ENCODE measurements around the gene TMEM201.

TMEM201 gene

DNA sequence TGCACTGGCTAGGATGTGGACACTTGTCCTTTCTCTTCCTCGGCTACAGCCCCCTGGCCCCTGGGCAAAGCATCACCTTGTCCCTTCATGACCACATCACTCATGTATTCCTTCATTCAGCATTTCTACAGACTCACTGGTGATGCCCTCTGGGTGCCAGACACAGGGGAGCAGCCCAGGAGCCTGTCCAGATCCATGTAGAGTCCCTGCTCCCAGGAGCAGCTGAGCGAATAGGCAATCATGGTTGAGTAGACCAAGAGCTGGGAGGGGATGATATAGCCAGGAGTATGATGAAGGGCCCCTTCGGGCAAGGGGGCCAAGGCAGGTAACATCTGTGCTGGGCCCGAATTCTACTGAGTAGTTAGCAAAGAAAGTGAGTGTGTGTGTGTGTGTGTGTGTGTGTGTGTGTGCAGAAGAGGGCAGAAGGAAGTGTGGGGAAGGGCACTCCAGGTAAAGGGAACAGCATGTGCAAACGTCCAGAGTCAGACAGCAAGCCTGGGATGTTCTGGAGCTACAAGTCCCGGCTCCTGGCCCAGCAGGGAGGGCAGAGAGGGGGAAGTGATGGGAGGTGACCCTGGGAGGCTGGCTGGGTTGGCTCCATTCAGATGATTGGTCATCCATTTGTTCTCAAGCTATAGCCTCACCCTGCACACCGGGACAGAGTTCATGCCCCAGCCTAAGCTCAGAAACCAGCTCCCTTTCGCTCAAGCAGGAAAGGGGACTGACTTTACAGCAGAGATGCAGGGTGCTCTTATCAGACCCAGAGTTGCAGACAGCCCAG lies 41.8 kb downstream of the TMEM201 start:
- DNase-seq = no peak
- TF ChIP-seq GATA1 (IDR thresholded peaks at IDR 0.05; ENCODE audit: low read depth, low read length) = no peak
- no peak for TF ChIP-seq POLR2A (IDR thresholded peaks at IDR 0.05; ENCODE audit: low read length)

DNA sequence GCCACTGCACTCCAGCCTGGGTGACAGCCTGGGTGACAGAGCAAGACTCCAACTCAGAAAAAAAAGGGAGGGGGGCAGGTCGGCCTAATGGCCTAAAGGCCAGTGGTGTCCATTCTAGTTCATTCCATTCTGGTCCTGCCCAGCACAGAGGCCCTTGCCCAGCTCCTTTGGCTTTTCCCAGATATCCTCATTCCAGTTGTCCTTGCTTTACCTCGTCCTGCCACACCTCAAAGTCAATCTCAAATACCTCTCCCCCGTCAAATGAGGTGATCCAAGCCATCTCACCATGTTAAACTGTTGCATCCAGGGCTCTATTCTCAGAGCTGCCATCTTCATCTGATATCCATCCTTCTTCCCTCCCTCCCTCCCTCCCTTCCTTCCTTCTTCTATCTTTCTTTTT lies 42.9 kb downstream of the TMEM201 start:
- TF ChIP-seq GATA1 (IDR thresholded peaks at IDR 0.05; ENCODE audit: low read depth, low read length) (no peak), POLR2A (IDR thresholded peaks at IDR 0.05; ENCODE audit: low read length) (no peak)
- DNase-seq = no peak

DNA sequence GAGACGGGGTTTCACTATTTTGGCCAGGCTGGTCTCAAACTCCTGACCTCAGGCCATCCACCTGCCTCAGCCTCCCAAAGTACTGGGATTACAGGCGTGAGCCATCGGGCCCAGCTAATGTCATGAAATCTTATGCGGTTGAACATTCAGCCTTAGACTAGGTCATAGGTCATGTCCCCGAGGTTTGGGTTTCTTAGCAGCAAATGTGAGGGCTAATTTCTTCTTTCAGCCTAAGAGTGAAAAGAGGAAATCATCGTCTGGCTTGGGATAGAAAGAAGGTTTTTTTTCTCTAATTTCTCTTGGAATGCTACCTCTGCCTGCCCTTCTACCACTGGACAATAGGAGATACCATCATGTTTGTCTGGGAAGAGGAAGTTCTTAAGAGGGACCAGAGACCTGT lies 44.8 kb downstream of the TMEM201 start:
- DNase-seq = no peak
- TF ChIP-seq POLR2A (IDR thresholded peaks at IDR 0.05; ENCODE audit: low read length) (no peak), GATA1 (IDR thresholded peaks at IDR 0.05; ENCODE audit: low read depth, low read length) (no peak)

DNA sequence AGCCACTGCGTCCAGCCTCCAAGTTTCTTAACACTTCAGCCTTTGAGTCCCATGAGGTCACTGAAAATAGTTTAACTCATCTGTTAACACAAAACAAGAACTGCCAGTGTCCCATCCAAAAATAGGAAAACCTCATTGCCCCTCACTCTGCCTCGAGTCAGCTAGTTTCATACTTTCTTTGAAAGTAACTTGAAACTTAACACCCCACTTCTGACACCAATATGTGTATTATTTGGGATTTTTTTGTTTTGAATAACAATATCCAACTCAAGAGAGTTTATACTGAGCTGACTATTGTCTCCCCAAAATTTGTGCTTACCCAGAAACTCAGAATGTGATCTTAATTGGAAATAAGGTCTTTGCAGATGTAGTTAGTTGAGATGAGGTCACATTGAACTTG lies 45.9 kb downstream of the TMEM201 start:
- no peak for DNase-seq
- TF ChIP-seq GATA1 (IDR thresholded peaks at IDR 0.05; ENCODE audit: low read depth, low read length) = no peak
- no peak for TF ChIP-seq POLR2A (IDR thresholded peaks at IDR 0.05; ENCODE audit: low read length)

DNA sequence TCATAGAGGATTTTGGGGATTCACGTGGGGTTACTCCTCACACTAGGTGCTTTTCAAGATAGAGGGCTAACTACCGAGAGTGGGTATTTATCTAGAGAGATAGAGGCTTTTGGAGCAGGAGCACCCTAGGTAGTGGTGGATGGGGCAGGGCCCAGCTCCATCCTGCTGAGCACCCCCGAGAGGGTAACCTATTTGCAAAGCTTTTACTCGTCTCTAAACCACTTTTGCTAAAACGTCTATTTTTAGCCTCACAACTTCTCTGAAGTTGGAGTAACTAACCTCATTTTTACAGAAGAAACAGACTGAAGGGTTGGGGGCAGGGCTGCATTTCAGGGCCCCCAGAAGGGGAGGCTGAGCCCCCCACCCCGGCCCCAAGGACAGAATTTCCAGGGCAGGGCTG lies 50.5 kb downstream of the TMEM201 start:
- TF ChIP-seq POLR2A (IDR thresholded peaks at IDR 0.05; ENCODE audit: low read length) (no peak), GATA1 (IDR thresholded peaks at IDR 0.05; ENCODE audit: low read depth, low read length) (no peak)
- DNase-seq = no peak

DNA sequence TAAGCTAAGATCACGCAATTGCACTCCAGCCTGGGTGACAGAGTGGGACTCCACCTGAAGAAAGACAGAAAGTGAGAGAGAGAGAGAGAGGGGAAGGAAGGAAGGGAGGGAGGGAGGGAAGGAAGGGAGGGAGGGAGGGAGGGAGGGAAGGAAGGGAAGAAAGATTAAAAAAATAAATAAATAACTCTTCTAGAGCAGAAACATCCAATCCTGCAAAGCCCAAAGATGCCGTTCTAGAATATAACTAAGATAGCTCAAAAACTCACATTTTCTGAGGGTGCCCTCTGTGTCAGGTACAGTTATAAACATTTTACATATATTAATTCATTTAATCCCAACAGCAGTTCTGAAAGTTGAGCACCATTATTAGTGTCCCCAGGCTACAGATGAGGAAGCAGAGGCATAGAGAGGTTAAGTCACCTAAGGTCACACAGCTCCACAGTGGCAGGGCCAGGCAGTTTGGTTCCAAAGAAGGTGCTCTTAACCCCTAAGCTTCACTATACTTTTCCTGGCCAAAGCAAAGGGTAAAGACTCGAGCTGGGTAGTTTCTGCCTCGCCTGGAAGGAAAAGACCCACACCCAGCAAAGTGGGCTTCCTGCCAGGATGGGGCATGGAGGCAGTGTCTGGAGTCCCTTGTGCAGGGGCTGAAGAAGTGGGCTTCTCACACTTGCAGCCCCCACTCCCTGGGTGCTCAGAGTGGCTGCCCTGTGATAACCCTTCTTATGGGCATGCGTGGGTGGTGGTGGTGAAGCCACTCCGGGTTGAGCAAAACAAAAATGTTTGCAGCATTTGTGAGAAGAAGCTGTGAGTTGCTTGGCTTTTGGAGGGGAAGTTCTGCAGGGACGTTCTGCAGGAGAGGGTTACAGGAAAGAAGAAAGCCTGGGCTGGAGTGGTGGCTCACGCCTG lies 54.9 kb downstream of the TMEM201 start:
- no peak for DNase-seq

DNA sequence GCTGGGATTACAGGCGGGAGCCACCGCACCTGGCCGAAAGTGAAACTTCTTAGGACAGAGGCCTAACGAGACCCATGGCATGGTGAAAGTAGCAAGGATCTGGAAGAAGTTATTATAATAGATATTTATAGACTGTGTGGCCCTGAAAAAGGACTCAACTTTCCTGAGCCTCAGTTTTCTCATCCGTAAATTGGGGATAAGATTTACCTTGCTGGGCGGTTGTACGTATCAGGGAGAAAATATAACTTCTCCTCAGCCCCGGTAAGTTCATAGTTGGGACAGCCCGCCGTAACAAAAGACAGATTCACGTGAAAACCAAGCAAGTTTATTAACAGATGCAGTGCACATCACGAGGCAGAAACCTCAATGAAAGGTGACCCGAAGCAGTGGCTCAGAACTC lies 57.3 kb downstream of the TMEM201 start:
- DNase-seq = no peak
- TF ChIP-seq GATA1 (IDR thresholded peaks at IDR 0.05; ENCODE audit: low read depth, low read length) (no peak), POLR2A (IDR thresholded peaks at IDR 0.05; ENCODE audit: low read length) (no peak)

More for the DNA sequence above, 54.9 kb downstream of the TMEM201 start:
- TF ChIP-seq GATA1 (IDR thresholded peaks at IDR 0.05; ENCODE audit: low read depth, low read length) (no peak), POLR2A (IDR thresholded peaks at IDR 0.05; ENCODE audit: low read length) (no peak)

DNA sequence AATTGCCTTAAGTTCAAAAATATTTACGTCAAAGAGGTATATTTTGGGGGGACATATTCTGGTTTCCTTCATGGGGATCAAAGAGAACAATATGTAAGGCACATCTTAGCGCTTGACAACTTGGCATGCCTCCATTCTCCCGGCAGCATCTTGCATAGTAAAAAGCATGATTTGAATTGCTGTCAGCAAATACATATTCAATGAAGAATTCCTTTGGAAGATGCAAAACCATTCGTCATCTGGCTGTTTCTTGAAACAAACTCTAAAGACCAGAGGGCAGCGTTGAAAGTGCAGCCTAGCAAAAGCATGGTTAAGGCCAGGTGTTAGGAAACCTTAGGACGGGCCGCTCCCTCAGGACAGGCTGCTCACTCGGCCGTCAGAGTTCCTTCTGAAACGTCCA lies 59.5 kb downstream of the TMEM201 start:
- no peak for DNase-seq
- TF ChIP-seq POLR2A (IDR thresholded peaks at IDR 0.05; ENCODE audit: low read length) = no peak
- TF ChIP-seq GATA1 (IDR thresholded peaks at IDR 0.05; ENCODE audit: low read depth, low read length) = no peak

DNA sequence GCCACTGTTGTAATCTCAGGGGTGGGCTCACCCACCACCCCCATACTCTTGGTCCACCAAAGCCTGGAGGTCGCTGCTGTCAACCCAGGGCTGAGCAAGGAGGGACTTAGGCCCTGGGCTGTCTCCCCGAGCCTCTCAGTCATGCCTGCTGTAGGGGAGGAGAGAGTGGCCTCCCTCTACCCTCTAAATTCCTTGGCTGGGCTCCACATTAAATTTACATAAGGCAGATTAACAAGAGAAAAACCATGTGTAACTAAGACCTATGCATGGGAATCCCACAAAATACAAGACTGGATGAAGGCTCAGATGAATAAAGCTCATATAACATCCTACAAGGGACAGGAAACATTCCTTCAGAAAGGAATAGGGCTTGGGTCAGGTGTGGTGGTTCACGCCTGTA lies 61.1 kb downstream of the TMEM201 start:
- no peak for DNase-seq
- TF ChIP-seq GATA1 (IDR thresholded peaks at IDR 0.05; ENCODE audit: low read depth, low read length) (no peak), POLR2A (IDR thresholded peaks at IDR 0.05; ENCODE audit: low read length) (no peak)

DNA sequence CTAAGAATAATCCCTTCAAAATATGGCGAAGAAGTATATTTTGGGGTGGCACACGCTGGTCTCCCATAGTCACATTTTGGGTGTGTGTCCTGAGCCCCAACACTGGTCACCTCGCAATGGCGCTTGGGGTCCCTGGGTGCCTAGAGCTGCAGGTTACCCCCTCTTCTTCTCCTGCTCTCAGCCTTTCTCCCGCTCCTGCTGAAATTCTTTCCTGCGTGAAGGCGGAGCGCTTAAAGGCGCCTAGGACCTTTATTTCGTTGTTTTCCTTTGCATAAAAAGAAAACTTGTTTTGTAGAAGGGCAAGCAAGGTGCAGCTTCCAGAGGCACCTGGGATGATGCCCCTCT lies 62.5 kb downstream of the TMEM201 start:
- TF ChIP-seq POLR2A (IDR thresholded peaks at IDR 0.05; ENCODE audit: low read length) = no peak
- no peak for TF ChIP-seq GATA1 (IDR thresholded peaks at IDR 0.05; ENCODE audit: low read depth, low read length)
- DNase-seq = no peak

DNA sequence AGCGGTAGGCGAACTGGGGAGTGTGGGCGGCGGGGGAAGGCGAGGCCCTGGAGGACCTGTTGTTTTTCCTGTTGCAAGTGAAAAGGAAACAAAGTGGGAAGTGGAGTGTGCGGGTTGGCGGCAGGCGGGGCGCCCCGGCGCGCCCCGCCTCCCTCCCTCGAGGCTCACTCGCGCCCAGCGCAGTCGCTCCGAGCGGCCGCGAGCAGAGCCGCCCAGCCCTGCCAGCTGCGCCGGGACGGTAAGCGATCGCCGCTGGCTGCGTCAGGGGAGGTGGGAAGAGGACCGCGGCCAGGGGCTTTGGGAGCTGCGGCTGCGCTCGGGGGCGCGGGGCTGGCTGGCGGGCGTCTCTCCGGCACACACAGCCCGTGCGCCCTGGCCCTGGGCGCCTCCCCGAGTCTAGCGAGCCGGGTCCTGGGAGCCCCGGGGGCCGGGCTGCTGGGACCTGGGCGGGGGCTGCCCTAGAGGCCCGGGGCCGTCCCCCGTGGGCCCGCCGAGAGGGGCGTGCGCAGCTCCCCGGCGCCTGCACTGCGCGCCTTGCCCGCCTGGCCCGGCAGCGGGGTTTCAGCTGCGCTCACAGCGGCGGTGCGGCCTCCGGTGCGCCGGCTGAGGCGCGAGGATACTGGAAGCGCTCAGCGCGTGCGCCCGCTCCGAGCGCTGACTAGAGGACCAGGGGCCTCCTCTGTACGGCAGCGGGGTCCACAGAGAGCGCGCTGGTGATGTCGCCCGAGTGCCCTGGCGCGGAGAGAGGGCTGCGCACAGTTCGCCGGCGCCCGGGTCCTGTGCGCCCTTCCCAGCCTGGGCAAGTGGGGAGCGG lies 63.1 kb downstream of the TMEM201 start, which contains the start of gene PIK3CD:
Gene PIK3CD, plus strand, starts transcription at position 167 of the 814 bp plus-strand sequence. CDS start 58,725 bp downstream, outside the sequence.
- DNase-seq = no peak

DNA sequence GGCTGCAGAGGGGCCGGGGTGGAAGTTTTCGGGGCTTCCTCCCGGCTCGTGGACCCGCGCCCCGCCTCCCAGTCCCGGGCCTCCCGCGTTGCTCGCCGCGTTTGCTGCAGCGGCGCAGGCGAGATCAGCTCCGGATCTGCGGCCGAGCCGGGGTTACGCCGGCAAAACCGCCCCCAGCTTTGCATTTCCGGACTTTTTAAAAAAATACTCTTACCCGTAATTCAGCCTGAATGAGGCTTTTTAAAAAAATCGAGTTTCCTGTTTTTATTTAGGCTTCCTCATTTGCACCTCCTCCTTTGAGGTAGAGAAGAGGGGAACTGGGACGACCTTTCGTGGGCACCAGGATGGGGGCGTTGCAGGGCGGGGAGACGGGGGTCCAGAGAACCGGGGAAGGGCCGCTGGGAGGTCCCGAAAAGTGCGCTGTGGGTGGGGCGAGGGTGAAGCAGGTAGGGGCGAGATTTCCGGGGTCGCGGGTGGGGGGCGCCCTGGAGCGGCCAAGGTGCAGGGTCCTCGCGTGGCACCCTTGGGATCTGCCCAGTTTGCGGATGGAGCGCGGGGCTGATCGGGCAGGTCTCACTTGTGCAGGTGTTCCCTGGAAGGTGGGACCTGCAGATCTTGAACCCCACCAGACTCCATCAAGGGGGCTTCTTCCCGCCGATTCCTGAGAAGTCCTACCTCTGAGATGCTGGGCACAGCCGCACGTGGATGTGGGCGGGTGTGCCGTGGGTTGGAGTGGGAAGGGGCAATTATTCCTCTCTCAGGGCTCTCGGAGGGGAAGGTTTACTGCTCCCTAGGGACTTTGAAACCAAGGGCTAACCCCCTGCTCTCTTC lies 63.9 kb downstream of the TMEM201 start:
- no peak for DNase-seq
- TF ChIP-seq GATA1 (IDR thresholded peaks at IDR 0.05; ENCODE audit: low read depth, low read length) (no peak), POLR2A (IDR thresholded peaks at IDR 0.05; ENCODE audit: low read length) (no peak)

More for the DNA sequence above, 63.1 kb downstream of the TMEM201 start, which contains the start of gene PIK3CD:
- TF ChIP-seq GATA1 (IDR thresholded peaks at IDR 0.05; ENCODE audit: low read depth, low read length) (no peak), POLR2A (IDR thresholded peaks at IDR 0.05; ENCODE audit: low read length) (no peak)

DNA sequence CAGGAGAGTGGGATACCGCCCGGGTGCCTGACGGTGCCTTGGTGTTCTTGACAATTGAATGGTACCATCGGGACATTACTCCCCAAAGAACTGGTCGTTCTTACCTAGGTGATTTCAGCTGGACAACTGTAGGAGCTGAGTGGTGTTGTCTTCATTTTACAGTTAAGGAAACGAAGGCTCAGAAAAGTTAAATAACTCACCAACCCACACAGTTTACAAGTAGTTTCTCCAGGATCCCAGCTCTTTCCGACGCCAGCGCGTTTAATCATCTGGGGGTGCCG lies 64.4 kb downstream of the TMEM201 start:
- DNase-seq = no peak
- TF ChIP-seq GATA1 (IDR thresholded peaks at IDR 0.05; ENCODE audit: low read depth, low read length) (no peak), POLR2A (IDR thresholded peaks at IDR 0.05; ENCODE audit: low read length) (no peak)
